Measurements from ENCODE around the gene SCN3B.

The SCN3B gene

DNA sequence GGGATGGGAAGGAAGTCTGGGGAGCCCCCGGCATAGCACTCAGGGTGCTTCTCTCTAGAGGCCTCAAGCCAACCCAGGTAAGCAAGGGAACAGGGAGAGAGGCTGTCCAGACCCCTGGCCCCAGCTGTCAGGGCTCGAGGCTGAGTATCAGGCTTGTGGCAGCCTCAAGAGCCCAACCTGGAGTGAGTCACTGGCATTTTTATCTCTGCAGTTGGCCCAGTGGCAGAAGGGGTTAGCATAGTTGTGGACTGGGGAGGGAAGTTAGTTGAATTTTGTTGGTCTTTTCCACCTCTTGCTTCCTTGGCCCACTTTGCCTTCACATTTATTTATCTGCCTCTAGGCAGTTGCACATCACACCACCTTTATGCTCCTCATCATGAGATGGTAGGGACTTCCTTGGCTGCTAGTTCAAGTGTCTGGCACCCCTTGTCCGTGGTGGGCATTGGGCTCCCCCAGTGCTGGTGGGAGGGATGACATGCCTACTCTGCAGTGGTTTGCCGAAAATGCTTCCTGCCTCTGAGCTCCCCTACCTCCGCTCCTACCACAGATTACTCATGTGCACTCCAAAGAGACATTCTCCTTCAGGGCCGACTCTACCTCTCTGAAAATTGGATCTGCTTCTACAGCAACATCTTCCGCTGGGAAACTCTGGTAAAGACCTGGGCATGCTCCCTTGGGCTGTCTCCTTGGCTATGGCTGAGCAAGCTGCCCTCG, 60.1 kb downstream of the SCN3B start:
- TF ChIP-seq, protein P1, sequence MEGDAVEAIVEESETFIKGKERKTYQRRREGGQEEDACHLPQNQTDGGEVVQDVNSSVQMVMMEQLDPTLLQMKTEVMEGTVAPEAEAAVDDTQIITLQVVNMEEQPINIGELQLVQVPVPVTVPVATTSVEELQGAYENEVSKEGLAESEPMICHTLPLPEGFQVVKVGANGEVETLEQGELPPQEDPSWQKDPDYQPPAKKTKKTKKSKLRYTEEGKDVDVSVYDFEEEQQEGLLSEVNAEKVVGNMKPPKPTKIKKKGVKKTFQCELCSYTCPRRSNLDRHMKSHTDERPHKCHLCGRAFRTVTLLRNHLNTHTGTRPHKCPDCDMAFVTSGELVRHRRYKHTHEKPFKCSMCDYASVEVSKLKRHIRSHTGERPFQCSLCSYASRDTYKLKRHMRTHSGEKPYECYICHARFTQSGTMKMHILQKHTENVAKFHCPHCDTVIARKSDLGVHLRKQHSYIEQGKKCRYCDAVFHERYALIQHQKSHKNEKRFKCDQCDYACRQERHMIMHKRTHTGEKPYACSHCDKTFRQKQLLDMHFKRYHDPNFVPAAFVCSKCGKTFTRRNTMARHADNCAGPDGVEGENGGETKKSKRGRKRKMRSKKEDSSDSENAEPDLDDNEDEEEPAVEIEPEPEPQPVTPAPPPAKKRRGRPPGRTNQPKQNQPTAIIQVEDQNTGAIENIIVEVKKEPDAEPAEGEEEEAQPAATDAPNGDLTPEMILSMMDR (IDR thresholded peaks at IDR 0.05; ENCODE audit: low read depth, low read length, missing control alignments), result no peak

GRCh38 chr11:123593570-123593969, 60.9 kb downstream of the SCN3B start:
- TF ChIP-seq, protein P1 (IDR thresholded peaks at IDR 0.05; ENCODE audit: low read depth, low read length, missing control alignments), result no peak
- DNase-seq (ENCODE audit: extremely low read depth, low read depth), result no peak
- H3K4me3 ChIP-seq (replicated peaks; ENCODE audit: low read depth, low read length), result no peak overlapping the region

More for the DNA sequence above, 60.1 kb downstream of the SCN3B start:
- DNase-seq (ENCODE audit: extremely low read depth, low read depth), result no peak
- no peak overlapping the region for H3K4me3 ChIP-seq (replicated peaks; ENCODE audit: low read depth, low read length)

DNA sequence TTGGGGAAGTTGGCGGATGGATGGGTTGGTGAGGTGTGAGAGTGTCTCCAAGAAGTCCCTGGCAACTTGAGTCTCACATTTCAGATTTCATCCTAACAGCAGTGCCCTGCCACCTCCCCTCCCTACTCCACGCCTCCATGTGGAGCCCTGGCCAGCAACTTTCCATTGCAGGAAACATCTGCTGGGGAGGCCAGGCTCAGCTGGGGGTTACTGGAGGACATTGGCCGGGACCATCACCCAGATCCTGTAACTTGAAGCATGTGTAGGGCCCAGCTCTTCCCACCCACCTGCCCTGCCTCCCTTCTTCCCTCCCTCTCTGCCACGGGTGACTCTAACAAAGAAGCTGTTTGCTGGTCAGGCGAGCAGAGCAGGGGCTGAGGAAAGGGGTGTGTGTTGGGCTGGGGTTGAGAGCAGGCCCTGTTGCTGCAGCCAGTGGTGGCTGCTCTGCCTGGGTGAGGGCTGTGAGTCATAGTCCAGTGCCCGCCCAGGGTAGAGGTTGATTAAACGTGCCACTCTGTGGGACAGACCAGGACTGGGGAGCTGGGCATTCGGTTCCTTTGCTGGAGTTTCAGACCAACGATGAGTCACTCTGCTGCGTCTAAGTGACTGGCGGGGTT, 64.0 kb downstream of the SCN3B start:
- no peak overlapping the region for H3K4me3 ChIP-seq (replicated peaks; ENCODE audit: low read depth, low read length)
- DNase-seq (ENCODE audit: extremely low read depth, low read depth), result no peak
- TF ChIP-seq, protein P1 (IDR thresholded peaks at IDR 0.05; ENCODE audit: low read depth, low read length, missing control alignments), result no peak

DNA sequence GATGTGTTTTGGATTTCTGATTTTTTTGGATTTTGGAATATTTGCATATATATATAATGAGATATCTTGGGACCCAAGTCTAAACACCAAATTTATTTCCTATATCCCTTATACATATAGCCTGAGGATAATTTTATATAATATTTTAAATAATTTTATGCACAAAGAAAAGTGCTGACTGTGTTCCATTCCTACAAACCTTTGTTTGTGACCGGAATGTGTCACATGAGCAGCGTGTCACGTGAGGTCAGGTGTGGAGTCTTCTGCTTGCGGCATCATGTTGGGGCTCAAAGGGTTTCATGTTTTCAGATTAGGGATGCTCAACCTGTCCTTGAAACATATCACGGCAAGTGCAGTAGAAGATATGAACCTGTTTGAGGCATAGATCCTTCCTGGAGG, 65.6 kb downstream of the SCN3B start:
- DNase-seq (ENCODE audit: extremely low read depth, low read depth), result no peak
- no peak overlapping the region for H3K4me3 ChIP-seq (replicated peaks; ENCODE audit: low read depth, low read length)
- TF ChIP-seq, protein P1 (IDR thresholded peaks at IDR 0.05; ENCODE audit: low read depth, low read length, missing control alignments), result no peak

GRCh38 chr11:123588117-123588863, 66.1 kb downstream of the SCN3B start:
- DNase-seq (ENCODE audit: extremely low read depth, low read depth), result no peak
- no peak overlapping the region for H3K4me3 ChIP-seq (replicated peaks; ENCODE audit: low read depth, low read length)
- TF ChIP-seq, protein P1 (IDR thresholded peaks at IDR 0.05; ENCODE audit: low read depth, low read length, missing control alignments), result no peak

- TF ChIP-seq, protein P1 (IDR thresholded peaks at IDR 0.05; ENCODE audit: low read depth, low read length, missing control alignments), result no peak
- DNase-seq (ENCODE audit: extremely low read depth, low read depth), result no peak
- H3K4me3 ChIP-seq (replicated peaks; ENCODE audit: low read depth, low read length), result no peak overlapping the region
Measured at GRCh38 chr11:123587559-123587958, 66.9 kb downstream of the SCN3B start.

All from HFF-Myc (cell line).